PC-9 (cell line): ENCODE results near the gene C9orf152.

Source experiments
- CTCF ChIP-seq: fragments of 200-600 bp; sonication (generic); conservative IDR thresholded peaks from 2 replicates; pipeline ENCODE4 v1.6.1; 2017; ENCODE audit warnings: mixed run types, antibody characterized with exemption, mild to moderate bottlenecking, moderate library complexity
- EZH2 ChIP-seq: fragments of 200-600 bp; sonication (generic); IDR thresholded peaks from 2 replicates; pipeline ENCODE4 v1.8.0; 2017; ENCODE audit warnings: antibody characterized with exemption, low read depth

DNA sequence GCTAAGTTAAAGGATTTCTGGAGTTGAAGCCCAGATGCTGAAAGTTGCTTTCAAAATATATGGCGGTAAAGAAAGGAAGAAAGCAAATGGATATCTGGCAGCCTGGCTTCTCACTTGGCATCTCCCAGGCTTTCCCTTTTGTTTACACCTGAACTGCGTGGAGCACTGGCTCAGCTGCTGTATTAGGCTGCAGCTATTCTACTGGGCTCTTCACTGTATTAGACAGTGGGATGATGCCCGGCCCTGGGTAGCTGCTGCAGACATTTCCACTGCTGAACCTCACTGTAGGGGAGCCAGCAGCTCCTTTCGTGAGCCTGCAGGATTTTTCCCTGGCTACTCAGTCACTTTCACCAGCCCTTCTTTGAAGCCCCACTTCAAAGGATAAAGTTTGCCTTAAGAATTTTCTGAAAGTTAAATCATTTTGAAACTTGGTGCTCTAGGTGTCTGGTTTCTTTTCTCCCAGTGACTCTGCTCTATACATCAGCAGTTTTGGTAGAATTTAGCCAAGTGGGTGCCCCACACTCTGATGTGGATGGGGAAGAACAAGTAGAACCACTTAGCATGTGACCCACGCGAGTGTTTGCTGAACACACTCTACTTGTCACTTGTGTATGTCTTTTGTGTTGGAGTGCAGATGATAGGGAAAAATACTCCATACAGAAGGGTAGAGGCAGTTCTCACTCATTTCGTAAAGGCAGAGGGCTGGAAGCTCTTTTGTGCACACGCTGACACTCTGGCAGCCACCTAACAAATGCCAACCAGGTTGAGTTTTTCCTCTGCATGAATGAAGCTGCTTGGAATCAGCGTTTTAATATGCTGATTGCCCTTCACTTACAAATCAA, 49.9 kb downstream of the C9orf152 start:
- no peak for TF ChIP-seq EZH2
- TF ChIP-seq CTCF: no peak
